Lower leg skin (tissue), 3 donors: ENCODE results near the gene STARD9.

ENCODE experiments used
- POLR2A ChIP-seq, 2 donors: fragments of 450-650 bp; IDR thresholded peaks; one replicate each; pipeline ENCODE4 v1.6.1; 2016 to 2017; ENCODE audit warnings: antibody characterized with exemption in 2 of 2, mild to moderate bottlenecking in 1 of 2, moderate library complexity in 1 of 2
- TF ChIP-seq, protein P1 (sequence below), 3 donors: fragments of 450-650 bp; IDR thresholded peaks; one replicate each; pipeline ENCODE4 v1.5.1; 2016; ENCODE audit warnings: antibody characterized with exemption in 3 of 3, mild to moderate bottlenecking in 3 of 3, moderate library complexity in 2 of 3

DNA sequence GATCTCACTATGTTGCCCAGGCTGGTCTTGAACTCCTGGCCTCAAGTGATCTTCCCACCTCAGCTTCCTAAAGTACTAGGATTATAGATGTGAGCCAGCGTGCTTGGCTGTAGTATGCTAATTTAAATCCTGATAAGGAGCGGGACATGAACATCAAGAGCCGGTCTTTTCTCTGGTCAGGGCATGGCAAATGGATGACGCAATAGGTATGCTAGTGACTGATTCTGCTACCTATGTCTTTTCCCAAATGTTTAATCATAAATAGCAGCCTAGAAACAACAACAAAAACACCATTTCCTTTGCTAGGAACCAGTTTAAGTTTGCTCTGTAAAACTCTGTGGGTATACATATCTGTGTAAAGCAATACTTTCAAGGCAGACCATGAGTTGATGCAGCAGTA lies 64.7 kb downstream of the STARD9 start:
- TF ChIP-seq, protein P1, sequence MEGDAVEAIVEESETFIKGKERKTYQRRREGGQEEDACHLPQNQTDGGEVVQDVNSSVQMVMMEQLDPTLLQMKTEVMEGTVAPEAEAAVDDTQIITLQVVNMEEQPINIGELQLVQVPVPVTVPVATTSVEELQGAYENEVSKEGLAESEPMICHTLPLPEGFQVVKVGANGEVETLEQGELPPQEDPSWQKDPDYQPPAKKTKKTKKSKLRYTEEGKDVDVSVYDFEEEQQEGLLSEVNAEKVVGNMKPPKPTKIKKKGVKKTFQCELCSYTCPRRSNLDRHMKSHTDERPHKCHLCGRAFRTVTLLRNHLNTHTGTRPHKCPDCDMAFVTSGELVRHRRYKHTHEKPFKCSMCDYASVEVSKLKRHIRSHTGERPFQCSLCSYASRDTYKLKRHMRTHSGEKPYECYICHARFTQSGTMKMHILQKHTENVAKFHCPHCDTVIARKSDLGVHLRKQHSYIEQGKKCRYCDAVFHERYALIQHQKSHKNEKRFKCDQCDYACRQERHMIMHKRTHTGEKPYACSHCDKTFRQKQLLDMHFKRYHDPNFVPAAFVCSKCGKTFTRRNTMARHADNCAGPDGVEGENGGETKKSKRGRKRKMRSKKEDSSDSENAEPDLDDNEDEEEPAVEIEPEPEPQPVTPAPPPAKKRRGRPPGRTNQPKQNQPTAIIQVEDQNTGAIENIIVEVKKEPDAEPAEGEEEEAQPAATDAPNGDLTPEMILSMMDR (IDR thresholded peaks at IDR 0.05), result no peak
- TF ChIP-seq POLR2A (IDR thresholded peaks at IDR 0.05), result no peak
